Hepatocyte (in vitro differentiated cells): ENCODE results near the gene RASAL2.

Experiments
- EZH2 ChIP-seq: fragments of 200-600 bp; sonication (generic); IDR thresholded peaks from 2 replicates; pipeline ENCODE4 v1.6.1; 2016; ENCODE audit warnings: antibody characterized with exemption, mild to moderate bottlenecking, borderline replicate concordance
- TF ChIP-seq, protein P1 (sequence below): fragments of 200-600 bp; sonication (generic); IDR thresholded peaks from 2 replicates; pipeline ENCODE4 v1.5.1; 2016; ENCODE audit warnings: antibody characterized with exemption, mild to moderate bottlenecking; ENCODE audit not compliant: poor library complexity

DNA sequence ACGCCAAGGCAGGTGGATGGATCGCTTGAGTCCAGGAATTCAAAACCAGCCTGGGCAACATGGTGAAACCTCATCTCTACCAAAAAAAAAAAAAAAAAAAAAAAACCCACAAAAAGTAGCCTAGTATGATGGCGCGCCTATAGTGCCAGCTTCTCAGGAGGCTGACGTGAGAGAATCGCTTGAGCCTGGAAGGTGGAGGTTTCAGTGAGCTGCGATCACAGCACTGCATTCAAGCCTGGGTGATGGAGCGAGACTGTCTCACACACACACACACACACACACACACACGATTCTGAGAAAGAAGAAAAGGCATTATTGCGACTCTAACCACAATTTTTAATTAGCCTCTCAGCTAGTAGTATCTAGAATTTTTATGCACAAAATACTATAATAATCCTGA is 86.5 kb downstream of the RASAL2 start:
- no peak for TF ChIP-seq EZH2
- TF ChIP-seq, protein P1, sequence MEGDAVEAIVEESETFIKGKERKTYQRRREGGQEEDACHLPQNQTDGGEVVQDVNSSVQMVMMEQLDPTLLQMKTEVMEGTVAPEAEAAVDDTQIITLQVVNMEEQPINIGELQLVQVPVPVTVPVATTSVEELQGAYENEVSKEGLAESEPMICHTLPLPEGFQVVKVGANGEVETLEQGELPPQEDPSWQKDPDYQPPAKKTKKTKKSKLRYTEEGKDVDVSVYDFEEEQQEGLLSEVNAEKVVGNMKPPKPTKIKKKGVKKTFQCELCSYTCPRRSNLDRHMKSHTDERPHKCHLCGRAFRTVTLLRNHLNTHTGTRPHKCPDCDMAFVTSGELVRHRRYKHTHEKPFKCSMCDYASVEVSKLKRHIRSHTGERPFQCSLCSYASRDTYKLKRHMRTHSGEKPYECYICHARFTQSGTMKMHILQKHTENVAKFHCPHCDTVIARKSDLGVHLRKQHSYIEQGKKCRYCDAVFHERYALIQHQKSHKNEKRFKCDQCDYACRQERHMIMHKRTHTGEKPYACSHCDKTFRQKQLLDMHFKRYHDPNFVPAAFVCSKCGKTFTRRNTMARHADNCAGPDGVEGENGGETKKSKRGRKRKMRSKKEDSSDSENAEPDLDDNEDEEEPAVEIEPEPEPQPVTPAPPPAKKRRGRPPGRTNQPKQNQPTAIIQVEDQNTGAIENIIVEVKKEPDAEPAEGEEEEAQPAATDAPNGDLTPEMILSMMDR, result no peak
